ENCODE measurements around the gene TCP11X1. TPM values are rescaled to one million over a fixed set of nuclear protein-coding genes. Genes with fewer than 3 reads are reported as not detected.
"Not testable (repeated sequence)": the region's sequence is repeated elsewhere in the genome, so short reads cannot be mapped to it uniquely, and the experiment has no call there.

Gene TCP11X1
- polyA plus RNA-seq (2013, experiment 1 of 2; ENCODE audit: insufficient read length) = not detected
- polyA plus RNA-seq (2013, experiment 2 of 2; ENCODE audit: insufficient read length) = not detected

- not testable (repeated sequence) for DNase-seq
These were observed at the start of gene TCP11X1 for GRCh38 chrX:102214986-102215385. Gene TCP11X1 (plus strand): TSS chrX:102215301.

- DNase-seq = no peak
These were observed 29.0 kb upstream of the TCP11X1 start for GRCh38 chrX:102185967-102186720.

DNA sequence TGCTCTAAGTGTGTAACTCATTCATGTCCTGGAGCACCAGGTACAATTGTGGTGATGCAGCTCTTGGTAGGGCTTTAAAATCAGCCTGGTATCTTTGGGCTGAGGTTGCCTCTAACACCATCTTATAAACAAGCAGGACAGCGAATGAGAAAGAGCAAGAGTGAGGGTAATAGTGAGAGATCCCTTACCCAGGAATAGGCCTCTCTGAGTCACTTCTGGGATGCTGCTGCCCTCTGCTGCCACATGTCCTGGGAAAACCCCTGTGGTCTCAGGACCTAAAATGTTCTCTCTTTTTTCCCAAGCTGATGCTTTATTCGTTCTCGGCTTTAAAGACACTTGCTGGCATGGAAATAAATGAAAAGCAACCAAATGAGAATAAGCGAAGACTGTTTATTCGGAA is 7.2 kb upstream of the TCP11X1 start:
- DNase-seq = not testable (repeated sequence)

- not testable (repeated sequence) for DNase-seq
These were observed 1.4 kb downstream of the TCP11X1 start for GRCh38 chrX:102216497-102216896.

GRCh38 chrX:102235678-102236077 is 20.6 kb downstream of the TCP11X1 start:
- not testable (repeated sequence) for DNase-seq

- not testable (repeated sequence) for DNase-seq
These were observed 25.2 kb downstream of the TCP11X1 start for GRCh38 chrX:102240265-102240664.

GRCh38 chrX:102246893-102247292 is 31.8 kb downstream of the TCP11X1 start, which contains the start of gene NXF2:
Gene NXF2 (plus strand): TSS chrX:102247167. CDS start chrX:102307079, 59,912 bp downstream.
- not testable (repeated sequence) for DNase-seq

DNA sequence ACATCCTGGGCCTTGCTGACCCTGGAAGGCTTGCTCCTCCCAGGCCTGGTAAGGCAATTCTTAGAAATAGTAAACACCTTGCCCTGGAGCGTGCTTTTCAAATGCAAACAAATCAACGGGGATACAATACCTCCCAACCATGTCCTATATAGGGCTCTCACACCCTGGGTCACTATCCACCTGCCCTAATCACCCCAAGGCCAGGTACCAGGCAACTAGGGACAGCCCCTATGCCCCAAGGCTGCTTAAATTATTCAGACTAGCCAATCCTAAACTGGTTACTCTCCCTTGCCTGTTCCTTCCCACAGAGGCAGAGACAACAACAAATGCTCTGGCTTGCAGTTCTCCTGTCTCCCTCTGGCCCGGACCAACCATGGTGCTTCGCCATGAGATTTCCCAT is 57.1 kb downstream of the TCP11X1 start:
- not testable (repeated sequence) for DNase-seq
